Right atrium auricular region (tissue), 2 donors: ENCODE data around the gene CSNK1D. TPM values are rescaled to one million over a fixed set of nuclear protein-coding genes. Genes with fewer than 3 reads are reported as not detected.

Experiments used
- DNase-seq: peaks from one replicate; pipeline ENCODE4 v3.0.0-alpha.2; 2019; ENCODE audit warnings: low spot score
- H3K27ac ChIP-seq, 2 donors: fragments of 200-600 bp; sonication (generic); 1 replicate in 1 of 2; 2 replicates in 1 of 2; pipeline ENCODE4 v1.5.1; 2016 to 2019
- H3K27me3 ChIP-seq, 2 donors: fragments of 200-600 bp; sonication (generic); one replicate each; pipeline versions ENCODE4 v1.5.1 to v1.6.0; 2017 to 2019
- H3K36me3 ChIP-seq: fragments of 200-600 bp; sonication (generic); one replicate; pipeline ENCODE4 v1.5.1; 2016
- H3K4me1 ChIP-seq, 2 donors: fragments of 200-600 bp; sonication (generic); one replicate each; pipeline versions ENCODE4 v1.5.1 to v1.6.0; 2017 to 2019
- H3K4me3 ChIP-seq, 2 donors: fragments of 200-600 bp; sonication (generic); 1 replicate in 1 of 2; 2 replicates in 1 of 2; pipeline ENCODE4 v1.5.1; 2017 to 2019; ENCODE audit warnings: mild to moderate bottlenecking in 1 of 2, moderate library complexity in 1 of 2
- H3K9me3 ChIP-seq, 2 donors: fragments of 200-600 bp; sonication (generic); one replicate each; pipeline ENCODE4 v1.5.1; 2019
- CTCF ChIP-seq, 2 donors: fragments of 200-600 bp; sonication (generic); IDR thresholded peaks; one replicate each; pipeline ENCODE4 v1.5.1; 2019; ENCODE audit warnings: antibody characterized with exemption in 2 of 2
- total RNA-seq, 2 donors: library from RNA; depleted of rRNA; stranded (reverse); fragments of >200 nt; gene quantifications; one replicate each; pipeline ENCODE4 v1.1.0, GENCODE V29; 2016

The CSNK1D gene
- total RNA-seq, 2 donors from 2014 or later, result 31.3 to 32.9 TPM

DNA sequence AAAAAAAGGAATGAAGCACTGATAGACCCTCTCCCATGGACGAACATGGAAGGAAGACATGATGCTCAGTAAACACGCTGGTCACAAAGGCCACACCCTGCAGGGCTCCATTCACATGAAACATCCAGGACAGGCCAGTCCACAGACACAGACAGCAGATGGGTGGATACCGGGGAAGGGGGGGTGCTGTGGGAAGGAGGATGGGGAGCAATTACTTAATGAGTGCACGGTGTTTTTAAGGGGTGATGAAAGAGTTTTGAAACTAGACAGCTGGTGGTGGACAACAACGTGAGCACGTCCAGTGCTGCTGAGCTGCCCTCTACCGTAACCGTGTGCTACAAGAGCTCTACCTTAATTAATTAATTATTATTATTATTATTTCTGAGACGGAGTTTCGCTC lies 50.7 kb downstream of the CSNK1D start:
- no peak for TF ChIP-seq CTCF (IDR thresholded peaks at IDR 0.05)
- no peak overlapping the region for H3K4me3 ChIP-seq
- H3K9me3 ChIP-seq, result no peaks in the 10 kb centered on the region
- DNase-seq, result no peak
- H3K27me3 ChIP-seq, result no peaks in the 10 kb centered on the region
- H3K4me1 ChIP-seq, result peaks cover 0 to 16% of the 10 kb centered on the region in 2 donors
- no peak overlapping the region for H3K27ac ChIP-seq
- H3K36me3 ChIP-seq, result no peaks in the 10 kb centered on the region

GRCh38 chr17:82221341-82221902 lies 52.1 kb downstream of the CSNK1D start:
- Histone ChIP-seq H3K4me3 (no peak overlapping the region), H3K36me3 (no peaks in the 10 kb centered on the region), H3K27me3 (no peaks in the 10 kb centered on the region), H3K9me3 (no peaks in the 10 kb centered on the region), H3K27ac (no peak overlapping the region), H3K4me1 (peaks cover 0 to 25% of the 10 kb centered on the region in 2 donors)
- no peak for DNase-seq
- TF ChIP-seq CTCF (IDR thresholded peaks at IDR 0.05), result no peak

DNA sequence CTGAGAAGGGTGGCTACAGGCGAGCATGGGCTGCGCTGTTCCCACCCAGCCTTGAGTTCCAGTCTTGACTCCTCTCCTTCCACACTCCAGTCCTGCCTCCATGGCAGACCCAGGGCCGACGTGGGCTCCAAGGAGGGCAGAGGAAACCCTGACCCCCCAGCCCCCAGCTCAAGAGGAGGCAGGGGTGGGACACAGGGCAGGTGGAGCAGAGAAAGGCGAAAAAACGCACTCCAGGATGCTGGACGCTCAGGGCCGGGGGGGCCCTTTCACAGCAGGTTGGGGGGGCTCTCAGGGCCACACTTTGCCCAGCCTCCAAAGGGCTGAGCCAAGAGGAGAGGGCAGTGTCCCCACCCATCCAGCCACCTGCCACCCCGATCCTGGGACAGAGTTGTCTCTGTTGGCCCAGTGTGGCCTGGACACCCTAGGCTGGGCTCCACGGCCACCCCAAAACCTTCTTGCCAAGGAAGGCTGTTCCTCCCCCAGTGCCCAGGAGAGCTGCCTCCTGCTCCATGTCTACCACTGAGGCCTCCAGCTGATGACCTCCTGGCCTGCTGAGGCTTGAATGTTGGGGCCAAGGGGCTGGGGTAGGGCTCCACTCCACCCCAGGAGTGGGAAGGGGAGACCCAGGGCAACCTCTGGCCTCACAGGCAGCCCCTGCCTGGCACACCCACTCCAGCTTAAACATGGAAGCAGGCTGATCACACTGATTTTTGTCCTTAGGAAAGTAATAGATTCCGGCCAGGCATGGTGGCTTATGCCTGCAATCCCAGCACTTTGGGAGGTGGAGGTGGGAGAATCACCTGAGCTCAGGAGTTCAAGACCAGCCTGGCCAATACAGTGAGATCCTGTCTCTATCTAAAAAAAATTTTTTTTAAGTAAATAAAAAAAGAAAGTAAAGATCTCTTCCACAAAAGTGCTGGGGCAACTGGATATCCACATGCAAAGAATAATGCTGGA lies 53.5 kb downstream of the CSNK1D start:
- no peaks in the 10 kb centered on the region for H3K36me3 ChIP-seq
- H3K9me3 ChIP-seq, result no peaks in the 10 kb centered on the region
- no peak overlapping the region for H3K4me3 ChIP-seq
- no peak for TF ChIP-seq CTCF (IDR thresholded peaks at IDR 0.05)
- no peak overlapping the region for H3K27ac ChIP-seq
- peaks cover 0 to 24% of the 10 kb centered on the region in 2 donors for H3K4me1 ChIP-seq
- DNase-seq, result no peak
- no peaks in the 10 kb centered on the region for H3K27me3 ChIP-seq

DNA sequence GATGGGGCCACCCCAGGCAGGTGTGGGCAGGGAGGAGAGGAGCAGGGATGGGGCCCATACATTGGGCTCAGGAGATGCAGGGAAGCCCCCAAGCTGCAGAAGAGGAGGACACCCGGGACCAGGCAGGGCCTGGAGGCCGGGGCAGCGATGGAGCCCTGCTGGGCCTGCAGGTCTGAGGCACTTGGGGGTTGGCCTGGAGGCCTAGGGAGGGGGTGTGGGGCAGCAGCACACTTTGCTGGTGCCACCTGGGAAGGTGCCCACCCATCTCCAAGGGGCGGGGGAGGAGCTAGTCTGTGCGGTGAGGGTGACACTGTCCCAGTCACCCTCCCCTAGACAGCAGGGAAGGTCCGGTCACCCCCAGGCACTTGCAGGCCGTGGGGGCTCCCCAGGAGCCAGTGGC lies 54.4 kb downstream of the CSNK1D start:
- H3K27me3 ChIP-seq, result no peaks in the 10 kb centered on the region
- no peak for DNase-seq
- TF ChIP-seq CTCF (IDR thresholded peaks at IDR 0.05), result no peak
- H3K36me3 ChIP-seq, result no peaks in the 10 kb centered on the region
- no peaks in the 10 kb centered on the region for H3K9me3 ChIP-seq
- peaks cover 0 to 25% of the 10 kb centered on the region in 2 donors for H3K4me1 ChIP-seq
- H3K4me3 ChIP-seq, result no peak overlapping the region
- no peak overlapping the region for H3K27ac ChIP-seq

DNA sequence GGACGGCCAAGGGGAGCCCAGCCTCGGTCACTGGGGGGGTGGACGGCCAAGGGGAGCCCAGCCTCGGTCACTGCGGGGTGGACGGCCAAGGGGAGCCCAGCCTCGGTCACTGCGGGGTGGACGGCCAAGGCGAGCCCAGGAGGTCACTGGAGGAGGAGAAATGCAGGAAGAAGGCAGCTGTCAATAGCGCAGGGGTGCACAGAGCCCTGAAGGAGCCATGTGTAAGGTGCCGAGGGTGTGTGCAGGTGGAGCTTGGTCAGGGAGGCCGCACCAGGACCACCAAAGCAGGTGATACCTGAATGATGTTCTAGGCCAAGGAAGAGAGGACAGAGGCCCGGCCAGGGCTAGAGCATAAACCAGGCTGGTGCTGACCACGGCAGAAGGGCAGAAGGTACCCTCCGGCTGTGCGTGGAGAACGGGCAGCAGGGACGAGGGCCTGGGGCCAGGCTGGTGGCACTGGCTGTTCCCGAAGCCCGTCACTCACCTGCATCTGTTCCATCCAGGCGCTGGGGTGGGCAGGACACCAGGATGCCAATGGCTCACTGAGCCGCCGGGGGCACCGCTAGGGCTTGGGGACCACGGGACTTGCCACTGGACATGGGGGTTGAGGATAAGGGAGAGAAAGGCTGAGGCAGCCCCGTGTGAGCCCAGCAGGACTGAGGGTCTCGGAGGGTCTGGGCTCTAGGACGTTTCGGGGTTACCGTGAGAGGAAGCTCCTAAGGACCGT lies 55.0 kb downstream of the CSNK1D start:
- no peak for DNase-seq
- Histone ChIP-seq H3K36me3 (no peaks in the 10 kb centered on the region), H3K4me1 (peaks cover 0 to 31% of the 10 kb centered on the region in 2 donors), H3K27ac (no peak overlapping the region), H3K27me3 (no peaks in the 10 kb centered on the region), H3K9me3 (no peaks in the 10 kb centered on the region), H3K4me3 (no peak overlapping the region)
- no peak for TF ChIP-seq CTCF (IDR thresholded peaks at IDR 0.05)
